SU-DHL-6 (cell line): ENCODE results near the gene RAD9A.

Experiments
- H2AFZ ChIP-seq: fragments of 200-600 bp; sonication (generic); 2 replicates; pipeline ENCODE4 v1.6.1; 2014; ENCODE audit warnings: low read depth, mild to moderate bottlenecking, moderate library complexity, mixed read lengths, antibody characterized with exemption, low read length; ENCODE audit not compliant: severe bottlenecking
- H3F3A ChIP-seq: fragments of 200-600 bp; shearing (Covaris generic); 2 replicates; pipeline ENCODE4 v1.6.0; 2016; ENCODE audit warnings: antibody characterized with exemption, mild to moderate bottlenecking; ENCODE audit not compliant: insufficient read depth
- H3K27ac ChIP-seq: fragments of 200-600 bp; sonication (generic); 2 replicates; pipeline ENCODE4 v1.5.1; 2016; ENCODE audit warnings: low read depth, mild to moderate bottlenecking, low read length, moderate library complexity, mixed read lengths
- H3K27me3 ChIP-seq: fragments of 200-600 bp; sonication (generic), shearing (Covaris generic); 2 replicates; pipeline ENCODE4 v1.6.0; 2014; ENCODE audit warnings: mild to moderate bottlenecking, low read length
- H3K36me3 ChIP-seq: fragments of 200-600 bp; sonication (generic); 2 replicates; pipeline ENCODE4 v1.6.1; 2014; ENCODE audit warnings: mild to moderate bottlenecking, low read length, mixed read lengths
- H3K4me2 ChIP-seq: fragments of 300-600, 200-600 bp; shearing (Covaris generic), sonication (generic); 2 replicates; pipeline ENCODE4 v1.6.0; 2014; ENCODE audit warnings: low read length, low read depth, mild to moderate bottlenecking; ENCODE audit not compliant: poor library complexity, severe bottlenecking
- H3K4me3 ChIP-seq: fragments of 200-600 bp; sonication (generic); 2 replicates; pipeline ENCODE4 v1.5.1; 2014; ENCODE audit warnings: antibody characterized with exemption, low read length, mild to moderate bottlenecking, mixed read lengths; ENCODE audit not compliant: insufficient read depth, poor library complexity, severe bottlenecking
- H3K79me2 ChIP-seq: fragments of 200-600 bp; sonication (generic); 2 replicates; pipeline ENCODE4 v1.6.1; 2014; ENCODE audit warnings: mild to moderate bottlenecking, low read length, moderate library complexity; ENCODE audit not compliant: insufficient read depth
- H3K9ac ChIP-seq: fragments of 200-600 bp; sonication (generic); 2 replicates; pipeline ENCODE4 v1.7.0; 2014; ENCODE audit warnings: mild to moderate bottlenecking, low read length
- H3K9me2 ChIP-seq: fragments of 200-600 bp; sonication (generic); replicated peaks from 2 replicates; pipeline ENCODE4 v1.6.1; 2014; ENCODE audit warnings: low read length; ENCODE audit not compliant: insufficient read depth
- H3K9me3 ChIP-seq: fragments of 200-600 bp; sonication (generic); 2 replicates; pipeline ENCODE4 v1.6.1; 2014; ENCODE audit warnings: low read length, mixed read lengths; ENCODE audit not compliant: insufficient read depth
- H4K20me1 ChIP-seq: fragments of 200-600 bp; sonication (generic); 2 replicates; pipeline ENCODE4 v1.6.1; 2014; ENCODE audit warnings: low read depth, mild to moderate bottlenecking, antibody characterized with exemption, low read length, moderate library complexity, mixed read lengths
- CTCF ChIP-seq: fragments of 200-600 bp; sonication (generic); IDR thresholded peaks from one replicate; pipeline ENCODE4 v1.5.1; 2017; ENCODE audit warnings: antibody characterized with exemption, mild to moderate bottlenecking, low read length, moderate library complexity; ENCODE audit not compliant: insufficient read depth, poor library complexity, severe bottlenecking
- EZH2phosphoT487 ChIP-seq: fragments of 200-600 bp; sonication (generic), shearing (Covaris generic); conservative IDR thresholded peaks from 2 replicates; pipeline ENCODE4 v1.6.1; 2018; ENCODE audit warnings: mild to moderate bottlenecking, antibody characterized with exemption, low read length, moderate library complexity, mixed read lengths

Gene RAD9A

GRCh38 chr11:67375320-67376055 is 16.3 kb upstream of the RAD9A start:
- H3K9me2 ChIP-seq = no peaks in the 10 kb centered on the region
- H3K36me3 ChIP-seq = no peaks in the 10 kb centered on the region
- TF ChIP-seq EZH2phosphoT487 (no peak), CTCF (no peak)
- H3K4me3 ChIP-seq = no peak overlapping the region
- H3F3A ChIP-seq = no peaks in the 10 kb centered on the region
- no peaks in the 10 kb centered on the region for H3K9me3 ChIP-seq
- H3K9ac ChIP-seq = no peak overlapping the region
- no peak overlapping the region for H3K27ac ChIP-seq
- H2AFZ ChIP-seq = no peak overlapping the region
- no peak overlapping the region for H3K4me2 ChIP-seq
- no peaks in the 10 kb centered on the region for H3K27me3 ChIP-seq
- no peaks in the 10 kb centered on the region for H3K79me2 ChIP-seq
- no peaks in the 10 kb centered on the region for H4K20me1 ChIP-seq

GRCh38 chr11:67376063-67376820 is 15.5 kb upstream of the RAD9A start:
- H3K36me3 ChIP-seq = no peaks in the 10 kb centered on the region

GRCh38 chr11:67376873-67377808 is 14.6 kb upstream of the RAD9A start:
- H3K4me2 ChIP-seq = no peak overlapping the region
- no peaks in the 10 kb centered on the region for H3K9me3 ChIP-seq
- no peaks in the 10 kb centered on the region for H3K79me2 ChIP-seq
- H3K36me3 ChIP-seq = no peaks in the 10 kb centered on the region
- H3K9ac ChIP-seq = no peak overlapping the region
- H4K20me1 ChIP-seq = no peaks in the 10 kb centered on the region
- no peaks in the 10 kb centered on the region for H3K27me3 ChIP-seq
- H3K9me2 ChIP-seq = no peaks in the 10 kb centered on the region
- H2AFZ ChIP-seq = no peak overlapping the region
- no peak overlapping the region for H3K27ac ChIP-seq
- no peak for TF ChIP-seq EZH2phosphoT487
- no peak for TF ChIP-seq CTCF
- H3K4me3 ChIP-seq = no peak overlapping the region
- no peaks in the 10 kb centered on the region for H3F3A ChIP-seq

More at GRCh38 chr11:67376063-67376820, 15.5 kb upstream of the RAD9A start:
- Histone ChIP-seq H3K27ac (no peak overlapping the region), H3K27me3 (no peaks in the 10 kb centered on the region), H2AFZ (no peak overlapping the region), H3K9me3 (no peaks in the 10 kb centered on the region), H3K9ac (no peak overlapping the region), H3F3A (no peaks in the 10 kb centered on the region), H4K20me1 (no peaks in the 10 kb centered on the region), H3K9me2 (no peaks in the 10 kb centered on the region), H3K79me2 (no peaks in the 10 kb centered on the region), H3K4me2 (no peak overlapping the region), H3K4me3 (no peak overlapping the region)
- TF ChIP-seq EZH2phosphoT487 (no peak), CTCF (no peak)
